ENCODE data around the gene XYLT1.

The XYLT1 gene

DNA sequence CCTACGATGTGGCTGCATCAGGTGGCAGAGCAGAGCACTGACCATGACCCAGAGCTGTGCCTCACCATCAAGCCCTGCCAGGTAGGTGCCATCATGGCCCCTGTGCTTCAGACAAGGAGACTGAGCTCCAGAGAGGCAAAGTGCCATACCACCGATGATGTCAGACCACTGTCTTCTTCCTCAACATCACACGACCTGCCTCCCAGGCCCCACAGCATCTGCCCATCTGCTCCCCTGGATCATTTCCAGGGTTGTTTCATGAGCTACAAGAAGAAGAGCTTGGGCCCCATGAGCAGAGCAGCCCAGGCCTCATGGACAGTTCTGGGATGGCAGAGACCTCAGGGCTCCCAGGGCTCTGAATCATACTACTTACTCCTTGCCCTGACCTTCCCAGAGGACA lies 9.9 kb downstream of the XYLT1 start:
- no peak for TF ChIP-seq ZFP30 (CRISPR knock-in tag; IDR thresholded peaks at IDR 0.05)
- TF ChIP-seq ISL1 (CRISPR knock-in tag; IDR thresholded peaks at IDR 0.05), result no peak
- TF ChIP-seq, protein P1, sequence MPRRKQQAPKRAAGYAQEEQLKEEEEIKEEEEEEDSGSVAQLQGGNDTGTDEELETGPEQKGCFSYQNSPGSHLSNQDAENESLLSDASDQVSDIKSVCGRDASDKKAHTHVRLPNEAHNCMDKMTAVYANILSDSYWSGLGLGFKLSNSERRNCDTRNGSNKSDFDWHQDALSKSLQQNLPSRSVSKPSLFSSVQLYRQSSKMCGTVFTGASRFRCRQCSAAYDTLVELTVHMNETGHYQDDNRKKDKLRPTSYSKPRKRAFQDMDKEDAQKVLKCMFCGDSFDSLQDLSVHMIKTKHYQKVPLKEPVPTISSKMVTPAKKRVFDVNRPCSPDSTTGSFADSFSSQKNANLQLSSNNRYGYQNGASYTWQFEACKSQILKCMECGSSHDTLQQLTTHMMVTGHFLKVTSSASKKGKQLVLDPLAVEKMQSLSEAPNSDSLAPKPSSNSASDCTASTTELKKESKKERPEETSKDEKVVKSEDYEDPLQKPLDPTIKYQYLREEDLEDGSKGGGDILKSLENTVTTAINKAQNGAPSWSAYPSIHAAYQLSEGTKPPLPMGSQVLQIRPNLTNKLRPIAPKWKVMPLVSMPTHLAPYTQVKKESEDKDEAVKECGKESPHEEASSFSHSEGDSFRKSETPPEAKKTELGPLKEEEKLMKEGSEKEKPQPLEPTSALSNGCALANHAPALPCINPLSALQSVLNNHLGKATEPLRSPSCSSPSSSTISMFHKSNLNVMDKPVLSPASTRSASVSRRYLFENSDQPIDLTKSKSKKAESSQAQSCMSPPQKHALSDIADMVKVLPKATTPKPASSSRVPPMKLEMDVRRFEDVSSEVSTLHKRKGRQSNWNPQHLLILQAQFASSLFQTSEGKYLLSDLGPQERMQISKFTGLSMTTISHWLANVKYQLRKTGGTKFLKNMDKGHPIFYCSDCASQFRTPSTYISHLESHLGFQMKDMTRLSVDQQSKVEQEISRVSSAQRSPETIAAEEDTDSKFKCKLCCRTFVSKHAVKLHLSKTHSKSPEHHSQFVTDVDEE (CRISPR knock-in tag; IDR thresholded peaks at IDR 0.05), result no peak
- no peak for ATAC-seq

DNA sequence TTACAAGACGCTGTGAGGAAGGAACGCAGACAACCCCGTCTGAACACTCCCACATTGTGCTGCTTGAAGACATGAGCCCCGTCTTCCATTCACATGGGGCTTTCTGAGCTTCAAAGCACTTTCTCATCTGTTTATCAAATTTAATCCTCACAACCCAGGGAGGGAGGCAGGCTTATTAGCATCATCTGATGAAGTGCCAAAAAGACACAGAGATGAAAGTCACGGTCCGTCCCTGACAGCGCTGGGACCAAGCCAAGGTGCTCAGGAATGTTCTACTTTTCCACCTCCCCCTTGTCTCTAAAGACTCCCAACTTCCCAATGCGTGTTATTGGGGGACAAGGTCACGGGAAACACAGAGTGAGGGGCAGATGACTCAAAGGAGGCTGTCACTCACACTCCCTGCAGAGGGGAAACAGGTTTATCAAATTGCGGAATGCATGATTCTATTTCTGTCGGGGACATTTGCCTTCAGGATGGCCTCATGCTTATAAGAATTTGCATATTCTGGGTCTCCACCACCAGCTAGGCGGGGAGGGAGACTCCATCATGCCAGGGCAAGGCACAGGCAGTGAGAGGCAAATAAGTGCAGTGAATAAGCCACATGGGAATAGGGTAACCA lies 10.7 kb downstream of the XYLT1 start:
- TF ChIP-seq, protein P1 (CRISPR knock-in tag; IDR thresholded peaks at IDR 0.05), result no peak
- TF ChIP-seq ZC3H10 (CRISPR knock-in tag; IDR thresholded peaks at IDR 0.05) (no peak), ZNF8 (CRISPR knock-in tag; IDR thresholded peaks at IDR 0.05) (no peak), ARNTL (CRISPR knock-in tag; IDR thresholded peaks at IDR 0.05; ENCODE audit: borderline replicate concordance, low read depth) (no peak), ZNF565 (CRISPR knock-in tag; conservative IDR thresholded peaks at IDR 0.05; ENCODE audit: low read depth) (no peak), ZFP3 (CRISPR knock-in tag; IDR thresholded peaks at IDR 0.05) (no peak), SNAI2 (CRISPR knock-in tag; IDR thresholded peaks at IDR 0.05) (no peak), RARB (CRISPR knock-in tag; IDR thresholded peaks at IDR 0.05) (no peak), BACH2 (CRISPR knock-in tag; IDR thresholded peaks at IDR 0.05; ENCODE audit: borderline replicate concordance) (no peak)
- TF ChIP-seq, protein P2, sequence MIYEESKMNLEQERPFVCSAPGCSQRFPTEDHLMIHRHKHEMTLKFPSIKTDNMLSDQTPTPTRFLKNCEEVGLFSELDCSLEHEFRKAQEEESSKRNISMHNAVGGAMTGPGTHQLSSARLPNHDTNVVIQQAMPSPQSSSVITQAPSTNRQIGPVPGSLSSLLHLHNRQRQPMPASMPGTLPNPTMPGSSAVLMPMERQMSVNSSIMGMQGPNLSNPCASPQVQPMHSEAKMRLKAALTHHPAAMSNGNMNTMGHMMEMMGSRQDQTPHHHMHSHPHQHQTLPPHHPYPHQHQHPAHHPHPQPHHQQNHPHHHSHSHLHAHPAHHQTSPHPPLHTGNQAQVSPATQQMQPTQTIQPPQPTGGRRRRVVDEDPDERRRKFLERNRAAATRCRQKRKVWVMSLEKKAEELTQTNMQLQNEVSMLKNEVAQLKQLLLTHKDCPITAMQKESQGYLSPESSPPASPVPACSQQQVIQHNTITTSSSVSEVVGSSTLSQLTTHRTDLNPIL (CRISPR knock-in tag; IDR thresholded peaks at IDR 0.05; ENCODE audit: low read depth), result no peak
- TF ChIP-seq, protein P3, sequence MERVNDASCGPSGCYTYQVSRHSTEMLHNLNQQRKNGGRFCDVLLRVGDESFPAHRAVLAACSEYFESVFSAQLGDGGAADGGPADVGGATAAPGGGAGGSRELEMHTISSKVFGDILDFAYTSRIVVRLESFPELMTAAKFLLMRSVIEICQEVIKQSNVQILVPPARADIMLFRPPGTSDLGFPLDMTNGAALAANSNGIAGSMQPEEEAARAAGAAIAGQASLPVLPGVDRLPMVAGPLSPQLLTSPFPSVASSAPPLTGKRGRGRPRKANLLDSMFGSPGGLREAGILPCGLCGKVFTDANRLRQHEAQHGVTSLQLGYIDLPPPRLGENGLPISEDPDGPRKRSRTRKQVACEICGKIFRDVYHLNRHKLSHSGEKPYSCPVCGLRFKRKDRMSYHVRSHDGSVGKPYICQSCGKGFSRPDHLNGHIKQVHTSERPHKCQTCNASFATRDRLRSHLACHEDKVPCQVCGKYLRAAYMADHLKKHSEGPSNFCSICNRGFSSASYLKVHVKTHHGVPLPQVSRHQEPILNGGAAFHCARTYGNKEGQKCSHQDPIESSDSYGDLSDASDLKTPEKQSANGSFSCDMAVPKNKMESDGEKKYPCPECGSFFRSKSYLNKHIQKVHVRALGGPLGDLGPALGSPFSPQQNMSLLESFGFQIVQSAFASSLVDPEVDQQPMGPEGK (CRISPR knock-in tag; IDR thresholded peaks at IDR 0.05; ENCODE audit: borderline replicate concordance), result no peak

DNA sequence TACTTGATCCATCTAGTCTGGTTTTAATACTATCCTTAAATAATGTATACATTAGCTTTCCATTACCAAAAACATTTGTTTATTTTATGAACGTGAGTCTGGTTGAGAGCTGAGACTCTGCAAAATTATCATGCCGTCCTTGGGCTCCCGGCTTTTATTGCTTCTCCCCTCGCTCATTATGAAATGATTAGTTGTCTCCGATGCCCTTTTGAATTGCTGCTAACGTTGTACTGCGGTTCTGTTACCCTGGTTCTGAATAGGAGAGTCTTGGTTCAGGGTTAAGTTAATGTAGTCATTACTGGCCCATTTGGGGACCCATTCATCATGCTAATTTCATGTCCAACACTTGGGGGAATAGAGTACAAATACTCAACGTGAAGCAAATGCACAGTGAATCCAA lies 12.8 kb downstream of the XYLT1 start:
- no peak for ATAC-seq
- TF ChIP-seq SNAI2 (CRISPR knock-in tag; IDR thresholded peaks at IDR 0.05) (no peak), ZNF8 (CRISPR knock-in tag; IDR thresholded peaks at IDR 0.05) (no peak), GLIS3 (CRISPR knock-in tag; IDR thresholded peaks at IDR 0.05) (no peak), ZNF565 (CRISPR knock-in tag; conservative IDR thresholded peaks at IDR 0.05; ENCODE audit: low read depth) (no peak), ZC3H10 (CRISPR knock-in tag; IDR thresholded peaks at IDR 0.05) (no peak), ZFP3 (CRISPR knock-in tag; IDR thresholded peaks at IDR 0.05) (no peak), TCF4 (CRISPR knock-in tag; IDR thresholded peaks at IDR 0.05; ENCODE audit: borderline replicate concordance) (no peak), OSR1 (CRISPR knock-in tag; IDR thresholded peaks at IDR 0.05) (no peak), PPARA (CRISPR knock-in tag; IDR thresholded peaks at IDR 0.05; ENCODE audit: borderline replicate concordance) (no peak), ZFP30 (CRISPR knock-in tag; IDR thresholded peaks at IDR 0.05) (no peak), TOX (CRISPR knock-in tag; IDR thresholded peaks at IDR 0.05; ENCODE audit: borderline replicate concordance) (no peak), RARB (CRISPR knock-in tag; IDR thresholded peaks at IDR 0.05) (no peak)
- TF ChIP-seq, protein P2 (CRISPR knock-in tag; IDR thresholded peaks at IDR 0.05; ENCODE audit: low read depth), result no peak
- TF ChIP-seq, protein P4, sequence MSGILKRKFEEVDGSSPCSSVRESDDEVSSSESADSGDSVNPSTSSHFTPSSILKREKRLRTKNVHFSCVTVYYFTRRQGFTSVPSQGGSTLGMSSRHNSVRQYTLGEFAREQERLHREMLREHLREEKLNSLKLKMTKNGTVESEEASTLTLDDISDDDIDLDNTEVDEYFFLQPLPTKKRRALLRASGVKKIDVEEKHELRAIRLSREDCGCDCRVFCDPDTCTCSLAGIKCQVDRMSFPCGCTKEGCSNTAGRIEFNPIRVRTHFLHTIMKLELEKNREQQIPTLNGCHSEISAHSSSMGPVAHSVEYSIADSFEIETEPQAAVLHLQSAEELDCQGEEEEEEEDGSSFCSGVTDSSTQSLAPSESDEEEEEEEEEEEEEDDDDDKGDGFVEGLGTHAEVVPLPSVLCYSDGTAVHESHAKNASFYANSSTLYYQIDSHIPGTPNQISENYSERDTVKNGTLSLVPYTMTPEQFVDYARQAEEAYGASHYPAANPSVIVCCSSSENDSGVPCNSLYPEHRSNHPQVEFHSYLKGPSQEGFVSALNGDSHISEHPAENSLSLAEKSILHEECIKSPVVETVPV (CRISPR knock-in tag; IDR thresholded peaks at IDR 0.05), result no peak
- TF ChIP-seq, protein P1 (CRISPR knock-in tag; IDR thresholded peaks at IDR 0.05), result no peak
- TF ChIP-seq, protein P5, sequence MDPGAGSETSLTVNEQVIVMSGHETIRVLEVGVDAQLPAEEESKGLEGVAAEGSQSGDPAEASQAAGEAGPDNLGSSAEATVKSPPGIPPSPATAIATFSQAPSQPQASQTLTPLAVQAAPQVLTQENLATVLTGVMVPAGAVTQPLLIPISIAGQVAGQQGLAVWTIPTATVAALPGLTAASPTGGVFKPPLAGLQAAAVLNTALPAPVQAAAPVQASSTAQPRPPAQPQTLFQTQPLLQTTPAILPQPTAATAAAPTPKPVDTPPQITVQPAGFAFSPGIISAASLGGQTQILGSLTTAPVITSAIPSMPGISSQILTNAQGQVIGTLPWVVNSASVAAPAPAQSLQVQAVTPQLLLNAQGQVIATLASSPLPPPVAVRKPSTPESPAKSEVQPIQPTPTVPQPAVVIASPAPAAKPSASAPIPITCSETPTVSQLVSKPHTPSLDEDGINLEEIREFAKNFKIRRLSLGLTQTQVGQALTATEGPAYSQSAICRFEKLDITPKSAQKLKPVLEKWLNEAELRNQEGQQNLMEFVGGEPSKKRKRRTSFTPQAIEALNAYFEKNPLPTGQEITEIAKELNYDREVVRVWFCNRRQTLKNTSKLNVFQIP (CRISPR knock-in tag; IDR thresholded peaks at IDR 0.05; ENCODE audit: borderline replicate concordance, low read depth), result no peak

More for the DNA sequence above, 10.7 kb downstream of the XYLT1 start:
- no peak for ATAC-seq
